ENCODE data around the gene PPFIA1.
"Not testable (repeated sequence)": the region's sequence is repeated elsewhere in the genome, so short reads cannot be mapped to it uniquely, and the experiment has no call there.

PPFIA1 gene

GRCh38 chr11:70397336-70397982 is 127.0 kb downstream of the PPFIA1 start:
- peak; percentile 11 for DNase-seq (ENCODE audit: low read depth)

GRCh38 chr11:70397983-70398833 is 127.7 kb downstream of the PPFIA1 start, which contains the start of gene CTTN:
CTTN (plus strand) TSS chr11:70398529; CDS start chr11:70407298, 8,769 bp downstream.
- DNase-seq (ENCODE audit: low read depth) = peak; percentile 55

- no peak for DNase-seq (ENCODE audit: low read depth)
Observed at GRCh38 chr11:70398834-70399680, 128.6 kb downstream of the PPFIA1 start.

DNA sequence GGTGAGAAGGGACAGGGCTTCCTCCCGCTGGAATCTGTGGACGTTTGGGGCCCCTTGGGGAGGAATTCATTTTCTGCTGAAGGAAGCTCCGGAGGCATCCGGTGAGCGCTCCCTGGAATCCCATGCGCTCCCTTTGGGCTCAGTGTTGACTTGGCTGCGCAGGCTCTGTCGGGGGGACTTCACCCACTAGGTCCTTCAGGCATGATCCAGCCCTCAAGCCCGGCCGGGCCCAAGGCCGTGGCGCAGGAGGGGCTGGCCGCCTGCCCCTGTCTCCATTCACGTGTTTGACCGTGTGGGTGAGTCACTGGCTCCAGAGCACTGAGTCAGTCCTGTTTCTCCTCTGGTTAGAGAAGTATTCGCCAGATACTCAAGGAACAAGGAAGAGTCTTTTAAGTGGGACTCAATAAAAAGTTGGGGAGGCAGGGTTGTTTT is 129.2 kb downstream of the PPFIA1 start:
- DNase-seq (ENCODE audit: low read depth) = no peak

DNA sequence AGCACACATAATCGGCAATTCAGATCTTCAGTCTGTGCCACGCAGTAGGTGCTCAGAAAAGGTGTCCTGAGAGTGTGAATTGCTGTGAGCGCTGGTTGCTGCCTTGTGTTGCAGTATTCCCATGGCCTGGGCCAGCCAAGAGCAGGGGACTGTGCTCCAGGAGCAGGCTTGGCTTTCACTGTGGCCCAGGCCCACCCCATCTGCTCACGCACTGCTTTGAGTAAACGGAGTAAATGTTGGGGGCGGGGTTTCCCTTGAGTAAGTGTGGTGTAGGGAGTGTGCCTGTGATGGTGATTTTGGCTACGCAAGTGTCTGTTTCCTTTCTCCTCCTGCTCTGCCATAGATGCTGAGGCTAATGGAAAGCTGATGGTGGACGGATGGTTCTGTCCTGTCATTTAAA is 130.2 kb downstream of the PPFIA1 start:
- no peak for DNase-seq (ENCODE audit: low read depth)

GRCh38 chr11:70402016-70402415 is 131.5 kb downstream of the PPFIA1 start:
- DNase-seq (ENCODE audit: low read depth) = no peak

DNA sequence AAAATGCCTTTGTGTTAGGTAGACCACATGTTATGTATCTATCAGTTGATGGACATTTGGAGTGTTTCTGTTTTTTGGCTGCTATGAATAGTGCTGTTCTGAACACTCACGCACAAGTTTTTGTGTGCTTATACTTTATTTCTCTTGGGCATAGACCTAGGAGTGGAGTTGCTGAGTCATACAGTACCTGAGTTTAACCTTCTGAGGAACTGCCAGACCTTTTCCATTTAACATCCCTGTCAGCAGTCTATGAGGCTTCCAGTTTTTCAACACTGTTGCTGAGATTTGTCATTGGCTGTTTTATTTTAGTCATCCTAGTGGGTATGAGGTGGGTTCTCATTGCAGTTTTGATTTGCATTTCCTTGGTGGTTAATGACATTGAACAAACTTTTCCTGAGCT is 132.2 kb downstream of the PPFIA1 start:
- no peak for DNase-seq (ENCODE audit: low read depth)

DNA sequence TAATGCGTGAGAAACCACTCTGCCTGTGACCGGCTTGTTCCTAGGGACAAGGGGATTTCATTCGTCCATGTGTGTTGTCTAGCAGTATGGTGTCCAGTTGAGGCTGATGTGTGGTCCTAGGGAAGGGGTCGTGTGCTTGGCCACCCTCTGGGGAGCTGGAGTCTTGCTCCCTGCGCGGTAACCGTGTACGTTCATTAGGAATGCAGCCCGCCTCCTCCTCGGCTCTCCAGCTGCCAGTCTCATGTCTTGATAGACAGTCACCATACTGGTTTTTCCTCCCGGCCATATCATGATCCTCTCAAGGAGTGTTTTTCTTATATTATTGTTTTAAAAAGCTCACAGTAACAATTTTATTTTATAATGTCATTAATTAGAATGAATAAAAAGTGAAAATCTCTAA is 133.8 kb downstream of the PPFIA1 start:
- DNase-seq (ENCODE audit: low read depth) = no peak

GRCh38 chr11:70405679-70406395 is 135.3 kb downstream of the PPFIA1 start:
- DNase-seq (ENCODE audit: low read depth) = no peak

DNA sequence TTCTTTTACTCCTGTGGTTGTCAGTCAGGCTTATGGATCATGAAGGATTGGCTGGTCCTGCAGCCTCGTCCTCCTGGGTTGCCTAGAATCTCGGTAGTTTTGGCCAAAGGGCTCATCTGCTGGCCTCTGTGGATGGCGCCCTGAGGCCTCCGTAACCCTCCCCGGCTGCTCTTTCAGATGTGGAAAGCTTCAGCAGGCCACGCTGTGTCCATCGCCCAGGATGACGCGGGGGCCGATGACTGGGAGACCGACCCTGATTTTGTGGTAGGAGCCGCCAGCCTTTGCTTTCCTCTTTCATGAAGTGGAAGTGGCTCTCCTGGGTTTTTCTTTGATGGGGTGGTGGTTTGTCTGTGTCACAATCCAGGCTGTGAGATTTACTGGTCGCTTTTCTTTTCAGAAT is 136.6 kb downstream of the PPFIA1 start:
- no peak for DNase-seq (ENCODE audit: low read depth)

- no peak for DNase-seq (ENCODE audit: low read depth)
Observed at GRCh38 chr11:70407814-70408213, 137.3 kb downstream of the PPFIA1 start.

DNA sequence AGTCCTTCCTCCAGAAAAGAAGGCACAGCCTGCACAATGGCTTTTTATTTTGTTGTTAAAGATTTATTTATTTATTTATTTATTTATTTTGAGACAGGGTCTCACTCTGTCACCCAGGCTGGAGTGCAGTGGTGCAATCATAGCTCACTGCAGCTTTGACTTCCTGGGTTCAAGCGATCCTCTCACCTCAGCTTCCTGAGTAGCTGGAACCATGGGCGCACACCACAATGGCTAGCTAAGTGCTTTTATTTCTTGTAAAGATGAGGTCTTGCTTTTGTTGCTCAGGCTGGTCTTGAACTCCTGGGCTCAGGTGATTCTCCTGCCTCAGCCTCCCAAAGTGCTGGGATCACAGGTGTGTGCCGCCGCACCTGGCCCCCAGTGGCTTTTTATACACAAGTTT is 137.8 kb downstream of the PPFIA1 start:
- not testable (repeated sequence) for DNase-seq (ENCODE audit: low read depth)

GRCh38 chr11:70409437-70409836 is 138.9 kb downstream of the PPFIA1 start:
- DNase-seq (ENCODE audit: low read depth) = no peak

GRCh38 chr11:70409871-70410270 is 139.4 kb downstream of the PPFIA1 start:
- DNase-seq (ENCODE audit: low read depth) = no peak

- no peak for DNase-seq (ENCODE audit: low read depth)
Observed at GRCh38 chr11:70410276-70411205, 140.1 kb downstream of the PPFIA1 start.

GRCh38 chr11:70411713-70412452 is 141.4 kb downstream of the PPFIA1 start:
- no peak for DNase-seq (ENCODE audit: low read depth)

GRCh38 chr11:70413151-70413550 is 142.7 kb downstream of the PPFIA1 start:
- DNase-seq (ENCODE audit: low read depth) = no peak

- DNase-seq (ENCODE audit: low read depth) = no peak
Observed at GRCh38 chr11:70414341-70415100, 144.0 kb downstream of the PPFIA1 start.

DNA sequence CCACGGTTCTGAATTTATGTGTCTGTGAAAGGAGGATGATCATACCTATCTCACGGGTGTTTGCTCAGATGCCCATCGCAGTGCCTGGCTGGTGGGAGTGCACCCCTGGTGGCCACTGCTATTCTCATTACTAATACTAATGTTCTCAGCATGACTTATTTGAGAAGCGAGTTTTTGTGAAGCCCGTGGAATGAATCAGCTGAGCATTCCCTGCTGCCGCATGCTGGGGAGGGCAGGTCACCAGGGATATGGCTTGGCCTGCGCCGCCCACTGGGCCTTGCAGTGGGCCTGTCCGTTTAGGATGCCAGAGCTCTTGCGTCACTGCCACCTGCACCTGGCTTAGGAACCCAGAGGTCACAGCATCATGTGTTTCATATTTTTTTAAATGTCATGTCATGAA is 144.7 kb downstream of the PPFIA1 start:
- no peak for DNase-seq (ENCODE audit: low read depth)
